ENCODE data around the gene RTKN. TPM values are rescaled to one million over a fixed set of nuclear protein-coding genes. Genes with fewer than 3 reads are reported as not detected.

The RTKN gene
- total and polyA plus RNA-seq, 2 of the 13 experiments (the other 11 are each of a cell fraction or from before 2014, with no cell fraction given) = 159 to 166 TPM

DNA sequence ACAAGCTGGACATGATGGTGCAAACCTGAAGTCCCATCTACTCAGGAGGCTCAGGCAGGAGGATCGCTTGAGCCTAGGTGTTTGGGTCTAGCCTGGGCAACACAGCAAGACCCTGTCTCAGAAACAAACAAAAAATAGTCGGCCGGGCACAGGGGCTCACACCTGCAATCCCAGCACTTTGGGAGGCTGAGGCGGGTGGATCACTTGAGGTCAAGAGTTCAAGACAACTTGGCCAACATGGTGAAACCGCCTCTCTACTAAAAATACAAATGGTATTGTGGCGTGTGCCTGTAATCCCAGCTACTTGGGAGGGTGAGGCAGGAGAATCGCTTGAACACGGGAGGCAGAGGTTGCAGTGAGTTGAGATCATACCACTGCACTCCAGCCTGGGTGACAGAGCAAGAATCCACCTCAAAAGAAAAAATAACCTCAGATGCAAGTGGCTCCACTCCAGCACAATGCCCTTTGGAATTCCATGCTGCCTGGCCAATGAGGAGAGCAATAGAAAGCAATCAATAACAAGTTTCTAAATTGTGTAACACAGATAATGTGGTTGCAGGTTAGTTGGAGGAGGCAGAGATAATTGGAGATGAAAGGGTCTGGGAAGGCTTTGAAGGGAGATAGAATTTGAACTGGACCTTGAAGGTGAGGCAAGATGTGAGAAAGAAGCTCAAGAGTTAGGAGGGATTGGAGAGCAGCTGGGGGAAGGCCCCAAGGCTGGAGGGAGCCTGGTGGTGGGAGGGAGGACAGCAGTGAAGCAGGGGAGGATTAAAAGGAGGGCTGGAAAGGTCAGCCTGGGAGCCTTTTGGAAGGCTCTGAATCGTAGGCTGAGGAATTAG lies 47.1 kb upstream of the RTKN start (continued):
- 0 out of 2 replicates have a peak, but pooled peaks have one; percentile 32 for TF ChIP-seq YEATS4 (CRISPR knock-in tag; IDR thresholded peaks at IDR 0.05; ENCODE audit: borderline replicate concordance)
- TF ChIP-seq RBM39 (IDR thresholded peaks at IDR 0.05; ENCODE audit: low read depth, low read length, poor library complexity, severe bottlenecking) = no peak
- no peak for TF ChIP-seq FLYWCH1 (CRISPR knock-in tag; IDR thresholded peaks at IDR 0.05)
- TF ChIP-seq, protein P1, sequence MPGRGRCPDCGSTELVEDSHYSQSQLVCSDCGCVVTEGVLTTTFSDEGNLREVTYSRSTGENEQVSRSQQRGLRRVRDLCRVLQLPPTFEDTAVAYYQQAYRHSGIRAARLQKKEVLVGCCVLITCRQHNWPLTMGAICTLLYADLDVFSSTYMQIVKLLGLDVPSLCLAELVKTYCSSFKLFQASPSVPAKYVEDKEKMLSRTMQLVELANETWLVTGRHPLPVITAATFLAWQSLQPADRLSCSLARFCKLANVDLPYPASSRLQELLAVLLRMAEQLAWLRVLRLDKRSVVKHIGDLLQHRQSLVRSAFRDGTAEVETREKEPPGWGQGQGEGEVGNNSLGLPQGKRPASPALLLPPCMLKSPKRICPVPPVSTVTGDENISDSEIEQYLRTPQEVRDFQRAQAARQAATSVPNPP (CRISPR knock-in tag; IDR thresholded peaks at IDR 0.05) = peak; percentile 89
- no peak for TF ChIP-seq MEIS1 (CRISPR knock-in tag; IDR thresholded peaks at IDR 0.05; ENCODE audit: borderline replicate concordance)
- TF ChIP-seq, protein P2, sequence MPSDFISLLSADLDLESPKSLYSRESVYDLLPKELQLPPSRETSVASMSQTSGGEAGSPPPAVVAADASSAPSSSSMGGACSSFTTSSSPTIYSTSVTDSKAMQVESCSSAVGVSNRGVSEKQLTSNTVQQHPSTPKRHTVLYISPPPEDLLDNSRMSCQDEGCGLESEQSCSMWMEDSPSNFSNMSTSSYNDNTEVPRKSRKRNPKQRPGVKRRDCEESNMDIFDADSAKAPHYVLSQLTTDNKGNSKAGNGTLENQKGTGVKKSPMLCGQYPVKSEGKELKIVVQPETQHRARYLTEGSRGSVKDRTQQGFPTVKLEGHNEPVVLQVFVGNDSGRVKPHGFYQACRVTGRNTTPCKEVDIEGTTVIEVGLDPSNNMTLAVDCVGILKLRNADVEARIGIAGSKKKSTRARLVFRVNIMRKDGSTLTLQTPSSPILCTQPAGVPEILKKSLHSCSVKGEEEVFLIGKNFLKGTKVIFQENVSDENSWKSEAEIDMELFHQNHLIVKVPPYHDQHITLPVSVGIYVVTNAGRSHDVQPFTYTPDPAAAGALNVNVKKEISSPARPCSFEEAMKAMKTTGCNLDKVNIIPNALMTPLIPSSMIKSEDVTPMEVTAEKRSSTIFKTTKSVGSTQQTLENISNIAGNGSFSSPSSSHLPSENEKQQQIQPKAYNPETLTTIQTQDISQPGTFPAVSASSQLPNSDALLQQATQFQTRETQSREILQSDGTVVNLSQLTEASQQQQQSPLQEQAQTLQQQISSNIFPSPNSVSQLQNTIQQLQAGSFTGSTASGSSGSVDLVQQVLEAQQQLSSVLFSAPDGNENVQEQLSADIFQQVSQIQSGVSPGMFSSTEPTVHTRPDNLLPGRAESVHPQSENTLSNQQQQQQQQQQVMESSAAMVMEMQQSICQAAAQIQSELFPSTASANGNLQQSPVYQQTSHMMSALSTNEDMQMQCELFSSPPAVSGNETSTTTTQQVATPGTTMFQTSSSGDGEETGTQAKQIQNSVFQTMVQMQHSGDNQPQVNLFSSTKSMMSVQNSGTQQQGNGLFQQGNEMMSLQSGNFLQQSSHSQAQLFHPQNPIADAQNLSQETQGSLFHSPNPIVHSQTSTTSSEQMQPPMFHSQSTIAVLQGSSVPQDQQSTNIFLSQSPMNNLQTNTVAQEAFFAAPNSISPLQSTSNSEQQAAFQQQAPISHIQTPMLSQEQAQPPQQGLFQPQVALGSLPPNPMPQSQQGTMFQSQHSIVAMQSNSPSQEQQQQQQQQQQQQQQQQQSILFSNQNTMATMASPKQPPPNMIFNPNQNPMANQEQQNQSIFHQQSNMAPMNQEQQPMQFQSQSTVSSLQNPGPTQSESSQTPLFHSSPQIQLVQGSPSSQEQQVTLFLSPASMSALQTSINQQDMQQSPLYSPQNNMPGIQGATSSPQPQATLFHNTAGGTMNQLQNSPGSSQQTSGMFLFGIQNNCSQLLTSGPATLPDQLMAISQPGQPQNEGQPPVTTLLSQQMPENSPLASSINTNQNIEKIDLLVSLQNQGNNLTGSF (CRISPR knock-in tag; IDR thresholded peaks at IDR 0.05) = no peak
- no peak for TF ChIP-seq ZNF10 (CRISPR knock-in tag; IDR thresholded peaks at IDR 0.05; ENCODE audit: borderline replicate concordance, low read depth)
- TF ChIP-seq, protein P3, sequence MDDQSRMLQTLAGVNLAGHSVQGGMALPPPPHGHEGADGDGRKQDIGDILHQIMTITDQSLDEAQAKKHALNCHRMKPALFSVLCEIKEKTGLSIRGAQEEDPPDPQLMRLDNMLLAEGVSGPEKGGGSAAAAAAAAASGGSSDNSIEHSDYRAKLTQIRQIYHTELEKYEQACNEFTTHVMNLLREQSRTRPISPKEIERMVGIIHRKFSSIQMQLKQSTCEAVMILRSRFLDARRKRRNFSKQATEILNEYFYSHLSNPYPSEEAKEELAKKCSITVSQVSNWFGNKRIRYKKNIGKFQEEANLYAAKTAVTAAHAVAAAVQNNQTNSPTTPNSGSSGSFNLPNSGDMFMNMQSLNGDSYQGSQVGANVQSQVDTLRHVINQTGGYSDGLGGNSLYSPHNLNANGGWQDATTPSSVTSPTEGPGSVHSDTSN (CRISPR knock-in tag; IDR thresholded peaks at IDR 0.05; ENCODE audit: borderline replicate concordance) = no peak
- TF ChIP-seq AHR (CRISPR knock-in tag; IDR thresholded peaks at IDR 0.05) = 0 out of 2 replicates have a peak, but pooled peaks have one; percentile 5
- 0 out of 2 replicates have a peak, but pooled peaks have one; percentile 48 for TF ChIP-seq ZNF501 (CRISPR knock-in tag; IDR thresholded peaks at IDR 0.05)
- TF ChIP-seq, protein P4, sequence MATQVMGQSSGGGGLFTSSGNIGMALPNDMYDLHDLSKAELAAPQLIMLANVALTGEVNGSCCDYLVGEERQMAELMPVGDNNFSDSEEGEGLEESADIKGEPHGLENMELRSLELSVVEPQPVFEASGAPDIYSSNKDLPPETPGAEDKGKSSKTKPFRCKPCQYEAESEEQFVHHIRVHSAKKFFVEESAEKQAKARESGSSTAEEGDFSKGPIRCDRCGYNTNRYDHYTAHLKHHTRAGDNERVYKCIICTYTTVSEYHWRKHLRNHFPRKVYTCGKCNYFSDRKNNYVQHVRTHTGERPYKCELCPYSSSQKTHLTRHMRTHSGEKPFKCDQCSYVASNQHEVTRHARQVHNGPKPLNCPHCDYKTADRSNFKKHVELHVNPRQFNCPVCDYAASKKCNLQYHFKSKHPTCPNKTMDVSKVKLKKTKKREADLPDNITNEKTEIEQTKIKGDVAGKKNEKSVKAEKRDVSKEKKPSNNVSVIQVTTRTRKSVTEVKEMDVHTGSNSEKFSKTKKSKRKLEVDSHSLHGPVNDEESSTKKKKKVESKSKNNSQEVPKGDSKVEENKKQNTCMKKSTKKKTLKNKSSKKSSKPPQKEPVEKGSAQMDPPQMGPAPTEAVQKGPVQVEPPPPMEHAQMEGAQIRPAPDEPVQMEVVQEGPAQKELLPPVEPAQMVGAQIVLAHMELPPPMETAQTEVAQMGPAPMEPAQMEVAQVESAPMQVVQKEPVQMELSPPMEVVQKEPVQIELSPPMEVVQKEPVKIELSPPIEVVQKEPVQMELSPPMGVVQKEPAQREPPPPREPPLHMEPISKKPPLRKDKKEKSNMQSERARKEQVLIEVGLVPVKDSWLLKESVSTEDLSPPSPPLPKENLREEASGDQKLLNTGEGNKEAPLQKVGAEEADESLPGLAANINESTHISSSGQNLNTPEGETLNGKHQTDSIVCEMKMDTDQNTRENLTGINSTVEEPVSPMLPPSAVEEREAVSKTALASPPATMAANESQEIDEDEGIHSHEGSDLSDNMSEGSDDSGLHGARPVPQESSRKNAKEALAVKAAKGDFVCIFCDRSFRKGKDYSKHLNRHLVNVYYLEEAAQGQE (IDR thresholded peaks at IDR 0.05; ENCODE audit: borderline replicate concordance in 1 of 2, low read depth in 1 of 2, low read length in 2 of 2) = no peak
- 0 out of 2 replicates have a peak, but pooled peaks have one; percentile 73 for TF ChIP-seq KAT7 (CRISPR knock-in tag; IDR thresholded peaks at IDR 0.05; ENCODE audit: borderline replicate concordance)
- TF ChIP-seq ISL2 (CRISPR knock-in tag; IDR thresholded peaks at IDR 0.05) = peak; percentile 93
- no peak for TF ChIP-seq MAFG (CRISPR knock-in tag; IDR thresholded peaks at IDR 0.05)
- TF ChIP-seq ZNF724P (CRISPR knock-in tag; IDR thresholded peaks at IDR 0.05; ENCODE audit: borderline replicate concordance) = no peak
